Colonic mucosa (tissue), 4 donors: ENCODE data around the gene COL9A1. TPM values are rescaled to one million over a fixed set of nuclear protein-coding genes. Genes with fewer than 3 reads are reported as not detected.

Experiments used
- DNase-seq: peaks from one replicate; pipeline ENCODE4 v3.0.0-alpha.2; 2020
- H3K27ac ChIP-seq: fragments of 200-600 bp; one replicate; pipeline ENCODE4 v1.8.0; 2021
- H3K27me3 ChIP-seq: fragments of 200-600 bp; one replicate; pipeline ENCODE4 v1.8.0; 2021
- H3K36me3 ChIP-seq: fragments of 200-600 bp; one replicate; pipeline ENCODE4 v1.8.0; 2021
- H3K4me1 ChIP-seq: fragments of 200-600 bp; one replicate; pipeline ENCODE4 v1.8.0; 2021; ENCODE audit warnings: mild to moderate bottlenecking
- H3K4me3 ChIP-seq: fragments of 200-600 bp; one replicate; pipeline ENCODE4 v1.8.0; 2021
- H3K9ac ChIP-seq, 2 donors: one replicate each; pipeline ENCODE4 v1.7.0; 2013; ENCODE audit warnings: control low read depth in 2 of 2, low read depth in 2 of 2, low read length in 2 of 2
- H3K9me3 ChIP-seq: fragments of 200-600 bp; one replicate; pipeline ENCODE4 v1.8.0; 2021
- intact Hi-C: fragments of 100-400 bp; cut with DNase I; formaldehyde crosslinking; loops from one replicate; pipeline ENCODE4 v1.14.1; 2022
- total RNA-seq, 2 donors: library from RNA; stranded (reverse); fragmentation: NEBNext Ultra II Directional in 1 of 2; extraction: Animal tissue kit (Norgen Biotek cat#: 25700) in 1 of 2; gene quantifications; one replicate each; pipeline ENCODE4 v1.2.1, GENCODE V29; 2021
- TF ChIP-seq, protein P1 (sequence below): fragments of 200-600 bp; IDR thresholded peaks from one replicate; pipeline ENCODE4 v1.8.0; 2022; ENCODE audit warnings: antibody characterized with exemption, mild to moderate bottlenecking
- donor health status: healthy.
- donor health status: DM: no; HTN: no; CAD: no.
- donor health status: DM: no; HTN: no; CAD: no.

COL9A1 gene
- total RNA-seq, 2 donors from 2014 or later, result 0.45 to 0.82 TPM

GRCh38 chr6:70234561-70235236, 68.2 kb downstream of the COL9A1 start:
- H3K9ac ChIP-seq, result no peak overlapping the region
- no peaks in the 10 kb centered on the region for H3K36me3 ChIP-seq
- intact Hi-C loops, result no loop called here
- TF ChIP-seq, protein P1, sequence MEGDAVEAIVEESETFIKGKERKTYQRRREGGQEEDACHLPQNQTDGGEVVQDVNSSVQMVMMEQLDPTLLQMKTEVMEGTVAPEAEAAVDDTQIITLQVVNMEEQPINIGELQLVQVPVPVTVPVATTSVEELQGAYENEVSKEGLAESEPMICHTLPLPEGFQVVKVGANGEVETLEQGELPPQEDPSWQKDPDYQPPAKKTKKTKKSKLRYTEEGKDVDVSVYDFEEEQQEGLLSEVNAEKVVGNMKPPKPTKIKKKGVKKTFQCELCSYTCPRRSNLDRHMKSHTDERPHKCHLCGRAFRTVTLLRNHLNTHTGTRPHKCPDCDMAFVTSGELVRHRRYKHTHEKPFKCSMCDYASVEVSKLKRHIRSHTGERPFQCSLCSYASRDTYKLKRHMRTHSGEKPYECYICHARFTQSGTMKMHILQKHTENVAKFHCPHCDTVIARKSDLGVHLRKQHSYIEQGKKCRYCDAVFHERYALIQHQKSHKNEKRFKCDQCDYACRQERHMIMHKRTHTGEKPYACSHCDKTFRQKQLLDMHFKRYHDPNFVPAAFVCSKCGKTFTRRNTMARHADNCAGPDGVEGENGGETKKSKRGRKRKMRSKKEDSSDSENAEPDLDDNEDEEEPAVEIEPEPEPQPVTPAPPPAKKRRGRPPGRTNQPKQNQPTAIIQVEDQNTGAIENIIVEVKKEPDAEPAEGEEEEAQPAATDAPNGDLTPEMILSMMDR, result no peak
- no peaks in the 10 kb centered on the region for H3K9me3 ChIP-seq
- DNase-seq, result peak; percentile 31
- H3K27me3 ChIP-seq, result no peaks in the 10 kb centered on the region
- H3K4me3 ChIP-seq, result no peak overlapping the region
- H3K27ac ChIP-seq, result no peak overlapping the region
- no peaks in the 10 kb centered on the region for H3K4me1 ChIP-seq

DNA sequence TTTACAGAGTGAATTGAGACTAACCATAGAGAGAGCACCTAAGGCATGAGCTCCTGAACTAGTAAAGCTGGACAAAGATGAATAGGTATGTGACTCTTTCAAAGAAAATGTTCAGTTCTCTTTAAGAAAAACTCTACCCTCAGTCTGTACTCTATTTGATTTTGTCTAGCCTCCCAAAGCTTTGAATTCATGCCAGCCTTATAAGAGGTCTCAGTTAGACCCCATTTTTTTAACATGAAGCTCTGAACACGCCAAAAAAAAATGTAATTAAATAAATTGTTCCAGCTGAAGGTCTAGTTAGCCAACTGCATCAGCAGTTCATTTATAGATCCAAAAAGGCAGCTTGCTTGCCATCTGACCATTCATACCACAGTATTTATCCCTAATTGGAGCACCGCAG, 71.6 kb downstream of the COL9A1 start:
- Histone ChIP-seq H3K9ac (no peak overlapping the region), H3K9me3 (no peaks in the 10 kb centered on the region), H3K4me1 (no peaks in the 10 kb centered on the region), H3K36me3 (no peaks in the 10 kb centered on the region), H3K4me3 (no peak overlapping the region), H3K27me3 (no peaks in the 10 kb centered on the region), H3K27ac (no peak overlapping the region)
- intact Hi-C loops, result no loop called here
- TF ChIP-seq, protein P1, result no peak
- no peak for DNase-seq

DNA sequence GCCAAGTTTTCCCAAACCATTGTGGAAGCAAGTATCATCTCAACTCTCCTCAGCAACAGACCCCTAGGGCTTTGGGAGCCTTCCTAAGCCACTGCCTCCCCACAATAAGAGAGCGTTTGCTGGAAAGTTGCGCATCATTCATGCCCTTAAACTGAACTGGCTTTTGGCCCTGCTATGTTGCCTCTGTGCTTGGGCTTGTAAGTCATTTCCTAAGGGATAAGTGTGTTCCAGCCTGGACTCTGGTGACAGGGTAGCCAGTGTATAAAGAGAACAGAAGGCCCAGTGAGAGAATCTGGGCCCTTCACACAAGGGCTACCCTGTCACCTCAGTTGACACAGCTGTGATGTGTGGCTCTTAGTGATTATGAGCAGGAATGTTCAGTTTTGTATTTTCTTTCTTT, 77.8 kb downstream of the COL9A1 start:
- H3K27me3 ChIP-seq, result no peaks in the 10 kb centered on the region
- H3K9ac ChIP-seq, result no peak overlapping the region
- intact Hi-C loops, result loop anchor here (10.0 kb wide), 1 partner anchor 660 kb away; no protein-coding TSS in a partner anchor
- H3K27ac ChIP-seq, result no peak overlapping the region
- DNase-seq, result no peak
- no peaks in the 10 kb centered on the region for H3K4me1 ChIP-seq
- no peaks in the 10 kb centered on the region for H3K36me3 ChIP-seq
- H3K4me3 ChIP-seq, result no peak overlapping the region
- no peaks in the 10 kb centered on the region for H3K9me3 ChIP-seq
- TF ChIP-seq, protein P1, result no peak

DNA sequence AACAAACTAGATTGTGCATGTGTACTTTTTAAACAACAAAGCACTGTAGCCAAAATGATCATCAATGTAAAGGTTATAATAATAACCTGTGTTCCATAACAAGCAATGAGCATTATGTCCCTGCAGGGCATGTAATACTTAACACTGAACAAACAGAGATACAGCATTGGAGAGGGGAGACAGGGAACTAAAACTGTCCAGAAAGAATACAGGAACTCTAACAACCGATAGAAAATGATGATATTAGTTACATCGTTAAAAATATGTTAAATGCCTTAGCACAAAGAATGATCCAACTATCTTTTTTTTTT, 80.5 kb downstream of the COL9A1 start:
- no peak for DNase-seq
- H3K27me3 ChIP-seq, result no peaks in the 10 kb centered on the region

GRCh38 chr6:70221715-70222438, 81.0 kb downstream of the COL9A1 start:
- intact Hi-C loops, result loop anchor here (5.0 to 10.0 kb wide), 2 partner anchors 145 to 663 kb away; no protein-coding TSS in a partner anchor
- Histone ChIP-seq H3K36me3 (no peaks in the 10 kb centered on the region), H3K27ac (no peak overlapping the region), H3K27me3 (no peaks in the 10 kb centered on the region), H3K4me1 (no peaks in the 10 kb centered on the region), H3K9me3 (no peaks in the 10 kb centered on the region), H3K4me3 (no peak overlapping the region), H3K9ac (no peak overlapping the region)
- TF ChIP-seq, protein P1, result no peak
- no peak for DNase-seq

More for the DNA sequence above, 80.5 kb downstream of the COL9A1 start:
- H3K9ac ChIP-seq, result no peak overlapping the region
- H3K27ac ChIP-seq, result no peak overlapping the region
- H3K4me1 ChIP-seq, result no peaks in the 10 kb centered on the region
- no peaks in the 10 kb centered on the region for H3K36me3 ChIP-seq
- TF ChIP-seq, protein P1, result no peak
- H3K4me3 ChIP-seq, result no peak overlapping the region
- intact Hi-C loops, result loop anchor here (5.0 to 10.0 kb wide), 2 partner anchors 145 to 662 kb away; no protein-coding TSS in a partner anchor
- H3K9me3 ChIP-seq, result no peaks in the 10 kb centered on the region
